Activated effector memory CD4-positive, alpha-beta T cell treated with anti-CD3 and anti-CD28 coated beads, Interleukin-2, amount 50 U/mL, for 16 hours (primary cell): ENCODE results near the gene RALA.
"Not testable (repeated sequence)": the region's sequence is repeated elsewhere in the genome, so short reads cannot be mapped to it uniquely, and the experiment has no call there.

Experiments used
- DNase-seq: peaks from one replicate; pipeline ENCODE4 v3.0.0-alpha.2; 2020

Gene RALA

GRCh38 chr7:39735903-39736302, 112.5 kb downstream of the RALA start:
- DNase-seq, result no peak

GRCh38 chr7:39741942-39742623, 118.7 kb downstream of the RALA start:
- DNase-seq, result peak; percentile 74

- DNase-seq, result no peak
Measured at GRCh38 chr7:39744620-39745019, 121.2 kb downstream of the RALA start.

GRCh38 chr7:39745320-39745719, 121.9 kb downstream of the RALA start:
- no peak for DNase-seq

- peak; percentile 81 for DNase-seq
Measured at GRCh38 chr7:39746103-39746819, 122.9 kb downstream of the RALA start.

GRCh38 chr7:39749177-39749576, 125.8 kb downstream of the RALA start:
- no peak for DNase-seq

- no peak for DNase-seq
Measured at GRCh38 chr7:39749717-39750116, 126.3 kb downstream of the RALA start.

- DNase-seq, result no peak
Measured at GRCh38 chr7:39750253-39751077, 127.1 kb downstream of the RALA start.

GRCh38 chr7:39753237-39753636, 129.9 kb downstream of the RALA start:
- not testable (repeated sequence) for DNase-seq

GRCh38 chr7:39753823-39754325, 130.5 kb downstream of the RALA start:
- DNase-seq, result no peak

- DNase-seq, result no peak
Measured at GRCh38 chr7:39754326-39755120, 131.2 kb downstream of the RALA start.

- no peak for DNase-seq
Measured at GRCh38 chr7:39757604-39758003, 134.2 kb downstream of the RALA start.
